HepG2 (cell line): ENCODE measurements around the gene TNFAIP2. TPM values are rescaled to one million over a fixed set of nuclear protein-coding genes. Genes with fewer than 3 reads are reported as not detected.
A peak's percentile ranks its signal among the peaks of the same experiment; 100 is the strongest.

Source experiments
- ARID2 ChIP-seq: sonication (generic); formaldehyde crosslinking; IDR thresholded peaks from 2 replicates; pipeline ENCODE4 v1.8.1; 2022; ENCODE audit warnings: mild to moderate bottlenecking, missing genetic modification reagents, borderline replicate concordance
- CREB1 ChIP-seq, 2 experiments: fragments of 450-650 bp in 1 of 2; IDR thresholded peaks; 2 replicates each; pipeline ENCODE4 v1.6.1; 2016 to 2017; ENCODE audit warnings: control low read depth in 1 of 2, mild to moderate bottlenecking in 1 of 2, missing compliant biosample characterization in 1 of 2, missing genetic modification characterization in 1 of 2
- FOXK1 ChIP-seq: sonication (generic); formaldehyde crosslinking; IDR thresholded peaks from 2 replicates; pipeline ENCODE4 v1.4.0; 2020; ENCODE audit warnings: low read depth, missing genetic modification reagents, borderline replicate concordance
- IRX3 ChIP-seq: sonication (generic); formaldehyde crosslinking; IDR thresholded peaks from 2 replicates; pipeline ENCODE4 v1.8.1; 2023; ENCODE audit warnings: mild to moderate bottlenecking, low read depth, missing genetic modification reagents, borderline replicate concordance
- MED13 ChIP-seq: sonication (generic); formaldehyde crosslinking; IDR thresholded peaks from 2 replicates; pipeline ENCODE4 v1.5.0; 2020; ENCODE audit warnings: missing genetic modification reagents
- PHF20 ChIP-seq: sonication (generic); formaldehyde crosslinking; IDR thresholded peaks from 2 replicates; pipeline ENCODE4 v1.5.0; 2020; ENCODE audit warnings: mild to moderate bottlenecking, missing genetic modification reagents
- ZC3H13 ChIP-seq: sonication (generic); formaldehyde crosslinking; IDR thresholded peaks from 2 replicates; pipeline ENCODE4 v1.8.1; 2023; ENCODE audit warnings: mild to moderate bottlenecking, missing genetic modification reagents, moderate library complexity
- ZMAT3 ChIP-seq: sonication (generic); formaldehyde crosslinking; conservative IDR thresholded peaks from 2 replicates; pipeline ENCODE4 v1.7.0; 2021; ENCODE audit warnings: missing genetic modification reagents
- ZNF12 ChIP-seq: sonication (generic); formaldehyde crosslinking; IDR thresholded peaks from 2 replicates; pipeline ENCODE4 v1.5.0; 2020; ENCODE audit warnings: missing genetic modification reagents
- ZNF3 ChIP-seq: IDR thresholded peaks from 2 replicates; pipeline ENCODE4 v1.7.0; 2017; ENCODE audit warnings: inconsistent platforms
- ZNF431 ChIP-seq: sonication (generic); formaldehyde crosslinking; IDR thresholded peaks from 2 replicates; pipeline ENCODE4 v1.9.0; 2022; ENCODE audit warnings: missing genetic modification reagents, low read depth, mild to moderate bottlenecking, borderline replicate concordance
- ZNF878 ChIP-seq: sonication (generic); formaldehyde crosslinking; IDR thresholded peaks from 2 replicates; pipeline ENCODE4 v1.8.1; 2023; ENCODE audit warnings: mild to moderate bottlenecking, missing genetic modification reagents, moderate library complexity
- polyA plus RNA-seq, 8 experiments: library from polyadenylated mRNA; depleted of rRNA in 3 of 8; stranded (reverse) in 7 of 8; unstranded in 1 of 8; fragments of >200 nt; fragmentation: Illumina TruSeq in 4 of 8; extraction: Trizol in 4 of 8; gene quantifications; 2 replicates each; pipeline versions ENCODE4 v1.2.1 to v1.2.3, GENCODE V29; 2011 to 2016; ENCODE audit warnings: low read depth in 4 of 8, missing spikeins in 1 of 8, mixed read lengths in 1 of 8; ENCODE audit not compliant: insufficient read depth in 1 of 8
- total RNA-seq, 5 experiments: library from RNA; depleted of rRNA; stranded (reverse); fragments of >200 nt; fragmentation: Illumina TruSeq; extraction: Trizol; gene quantifications; 2 replicates each; pipeline ENCODE4 v1.2.3, GENCODE V29; 2016; ENCODE audit warnings: low read depth in 1 of 5
- TF ChIP-seq, protein P1 (sequence below): sonication (generic); formaldehyde crosslinking; IDR thresholded peaks from 2 replicates; pipeline ENCODE4 v1.5.0; 2020; ENCODE audit warnings: mild to moderate bottlenecking, low read depth, missing genetic modification reagents, borderline replicate concordance
- TF ChIP-seq, protein P2 (sequence below): sonication (generic); formaldehyde crosslinking; IDR thresholded peaks from 2 replicates; pipeline ENCODE4 v1.4.0; 2020; ENCODE audit warnings: missing genetic modification reagents

TNFAIP2 gene
- total and polyA plus RNA-seq, 2 of the 13 experiments (the other 11 are each of a cell fraction or from before 2014, with no cell fraction given) = 0.46 to 1.5 TPM

- TF ChIP-seq ZC3H13 (CRISPR knock-in tag) = 0 out of 2 replicates have a peak, but pooled peaks have one; percentile 3
- TF ChIP-seq MED13 = no peak
- peak; percentile 35; the same call in 1 of the 2 replicates for TF ChIP-seq IRX3
- TF ChIP-seq FOXK1 (CRISPR knock-in tag) = no peak
- TF ChIP-seq ZNF431 (CRISPR knock-in tag) = peak; percentile 50; the same call in 1 of the 2 replicates
- TF ChIP-seq ZNF3 (CRISPR knock-in tag) = no peak
- TF ChIP-seq ZNF878 (CRISPR knock-in tag) = 0 out of 2 replicates have a peak, but pooled peaks have one; percentile 13
- TF ChIP-seq, protein P1, sequence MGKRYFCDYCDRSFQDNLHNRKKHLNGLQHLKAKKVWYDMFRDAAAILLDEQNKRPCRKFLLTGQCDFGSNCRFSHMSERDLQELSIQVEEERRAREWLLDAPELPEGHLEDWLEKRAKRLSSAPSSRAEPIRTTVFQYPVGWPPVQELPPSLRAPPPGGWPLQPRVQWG (CRISPR knock-in tag) = peak; percentile 85; the same call in 1 of the 2 replicates
- peak; percentile 11; the same call in 1 of the 2 replicates for TF ChIP-seq PHF20
- TF ChIP-seq, protein P2, sequence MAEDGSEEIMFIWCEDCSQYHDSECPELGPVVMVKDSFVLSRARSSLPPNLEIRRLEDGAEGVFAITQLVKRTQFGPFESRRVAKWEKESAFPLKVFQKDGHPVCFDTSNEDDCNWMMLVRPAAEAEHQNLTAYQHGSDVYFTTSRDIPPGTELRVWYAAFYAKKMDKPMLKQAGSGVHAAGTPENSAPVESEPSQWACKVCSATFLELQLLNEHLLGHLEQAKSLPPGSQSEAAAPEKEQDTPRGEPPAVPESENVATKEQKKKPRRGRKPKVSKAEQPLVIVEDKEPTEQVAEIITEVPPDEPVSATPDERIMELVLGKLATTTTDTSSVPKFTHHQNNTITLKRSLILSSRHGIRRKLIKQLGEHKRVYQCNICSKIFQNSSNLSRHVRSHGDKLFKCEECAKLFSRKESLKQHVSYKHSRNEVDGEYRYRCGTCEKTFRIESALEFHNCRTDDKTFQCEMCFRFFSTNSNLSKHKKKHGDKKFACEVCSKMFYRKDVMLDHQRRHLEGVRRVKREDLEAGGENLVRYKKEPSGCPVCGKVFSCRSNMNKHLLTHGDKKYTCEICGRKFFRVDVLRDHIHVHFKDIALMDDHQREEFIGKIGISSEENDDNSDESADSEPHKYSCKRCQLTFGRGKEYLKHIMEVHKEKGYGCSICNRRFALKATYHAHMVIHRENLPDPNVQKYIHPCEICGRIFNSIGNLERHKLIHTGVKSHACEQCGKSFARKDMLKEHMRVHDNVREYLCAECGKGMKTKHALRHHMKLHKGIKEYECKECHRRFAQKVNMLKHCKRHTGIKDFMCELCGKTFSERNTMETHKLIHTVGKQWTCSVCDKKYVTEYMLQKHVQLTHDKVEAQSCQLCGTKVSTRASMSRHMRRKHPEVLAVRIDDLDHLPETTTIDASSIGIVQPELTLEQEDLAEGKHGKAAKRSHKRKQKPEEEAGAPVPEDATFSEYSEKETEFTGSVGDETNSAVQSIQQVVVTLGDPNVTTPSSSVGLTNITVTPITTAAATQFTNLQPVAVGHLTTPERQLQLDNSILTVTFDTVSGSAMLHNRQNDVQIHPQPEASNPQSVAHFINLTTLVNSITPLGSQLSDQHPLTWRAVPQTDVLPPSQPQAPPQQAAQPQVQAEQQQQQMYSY (CRISPR knock-in tag) = no peak
- no peak for TF ChIP-seq CREB1 (IDR thresholded peaks at IDR 0.05)
- TF ChIP-seq CREB1 (CRISPR knock-in tag; IDR thresholded peaks at IDR 0.05) = no peak
- 0 out of 2 replicates have a peak, but pooled peaks have one; percentile 8 for TF ChIP-seq ZMAT3 (CRISPR knock-in tag)
- no peak for TF ChIP-seq ZNF12 (CRISPR knock-in tag)
- 0 out of 2 replicates have a peak, but pooled peaks have one; percentile 31 for TF ChIP-seq ARID2
These were observed 23.5 kb upstream of the TNFAIP2 start (continued) for GRCh38 chr14:103099733-103100280.
